ENCODE results near the gene CYP2E1. TPM values are rescaled to one million over a fixed set of nuclear protein-coding genes. Genes with fewer than 3 reads are reported as not detected.
"Not testable (repeated sequence)": the region's sequence is repeated elsewhere in the genome, so short reads cannot be mapped to it uniquely, and the experiment has no call there.

The CYP2E1 gene
- total and polyA plus RNA-seq, 2 experiments from 2014 or later: 0.31 TPM; not detected in 1

GRCh38 chr10:133516057-133516456 is 11.1 kb upstream of the CYP2E1 start:
- no peak for DNase-seq
- Histone ChIP-seq H3K9me3 (ENCODE audit: low read depth) (no peaks in the 10 kb centered on the region), H2AFZ (no peak overlapping the region), H3K4me3 (no peak overlapping the region), H3K4me2 (ENCODE audit: unreplicated experiment) (no peak overlapping the region), H3K9me2 (ENCODE audit: insufficient read depth) (no peaks in the 10 kb centered on the region), H3K4me1 (ENCODE audit: insufficient read depth) (no peaks in the 10 kb centered on the region), H4K20me1 (ENCODE audit: insufficient read depth) (no peaks in the 10 kb centered on the region), H3K79me2 (ENCODE audit: insufficient read depth) (no peaks in the 10 kb centered on the region), H3K9ac (no peak overlapping the region), H3K36me3 (ENCODE audit: low read depth) (no peaks in the 10 kb centered on the region), H3K27ac (no peak overlapping the region), H3F3A (ENCODE audit: insufficient read depth) (no peaks in the 10 kb centered on the region), H3K27me3 (replicated peaks; ENCODE audit: insufficient read depth) (peaks cover 4% of the 10 kb centered on the region; the same call in 1 of the 2 replicates)
- WGBS, 2 experiments (ENCODE audit: low coverage in 1 of 2, low lambda C conversion rate in 2 of 2, missing lambda C conversion rate in 2 of 2): 3 to 9% methylated on average over 4 of the region's 4 CpGs
- in situ Hi-C loops (cut with MboI): no loop called here
- TF ChIP-seq EZH2 (IDR thresholded peaks at IDR 0.05; ENCODE audit: insufficient read depth, poor library complexity, severe bottlenecking) (no peak), EZH2phosphoT487 (IDR thresholded peaks at IDR 0.05; ENCODE audit: insufficient read depth, low read depth) (no peak)

GRCh38 chr10:133518517-133518916 is 8.6 kb upstream of the CYP2E1 start:
- H4K20me1 ChIP-seq (ENCODE audit: insufficient read depth); H3K9me3 ChIP-seq (ENCODE audit: low read depth); DNase-seq; H3K4me2 ChIP-seq (ENCODE audit: unreplicated experiment); in situ Hi-C loops (cut with MboI); H3F3A ChIP-seq (ENCODE audit: insufficient read depth); H3K27me3 ChIP-seq (replicated peaks; ENCODE audit: insufficient read depth); H3K9me2 ChIP-seq (ENCODE audit: insufficient read depth); H3K36me3 ChIP-seq (ENCODE audit: low read depth); H3K9ac ChIP-seq; H3K79me2 ChIP-seq (ENCODE audit: insufficient read depth); H3K4me1 ChIP-seq (ENCODE audit: insufficient read depth); H2AFZ ChIP-seq; H3K27ac ChIP-seq; H3K4me3 ChIP-seq: not testable (repeated sequence)
- WGBS, 2 experiments (ENCODE audit: low coverage in 1 of 2, low lambda C conversion rate in 2 of 2, missing lambda C conversion rate in 2 of 2): 55 to 56% methylated on average over 5 of the region's 5 CpGs

DNA sequence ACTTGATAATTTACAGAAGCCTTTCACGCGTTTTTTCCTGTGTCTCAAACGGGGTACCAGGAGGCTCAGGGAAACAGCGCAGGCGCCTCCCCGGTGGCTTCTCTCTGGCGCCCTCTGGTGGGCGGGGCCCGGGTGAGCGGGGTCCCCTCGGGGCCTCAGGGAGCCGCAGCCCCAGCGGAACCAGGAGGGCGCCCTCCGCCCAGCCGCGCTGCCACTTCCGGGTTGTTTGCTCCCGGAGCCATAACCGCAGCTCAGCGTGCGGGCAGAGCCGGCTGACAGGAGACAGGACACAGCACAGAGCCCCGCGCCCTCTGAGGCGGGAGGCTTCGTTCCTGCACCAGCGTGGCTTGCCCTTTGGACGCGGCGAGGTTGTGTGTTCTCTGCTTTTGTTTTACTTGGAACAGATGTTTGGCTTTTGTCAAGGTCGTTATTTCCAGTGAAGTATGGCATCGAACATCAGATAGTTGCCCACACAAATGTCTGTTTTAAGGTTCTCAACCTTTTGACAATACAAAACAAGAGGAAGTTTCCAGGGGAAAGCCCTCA is 6.9 kb upstream of the CYP2E1 start:
- TF ChIP-seq EZH2 (IDR thresholded peaks at IDR 0.05; ENCODE audit: insufficient read depth, poor library complexity, severe bottlenecking) (no peak), EZH2phosphoT487 (IDR thresholded peaks at IDR 0.05; ENCODE audit: insufficient read depth, low read depth) (no peak)
- Histone ChIP-seq H3K4me3 (peak overlapping the region; percentile 75), H2AFZ (peak overlapping the region; percentile 94), H3K4me2 (ENCODE audit: unreplicated experiment) (peak overlapping the region; percentile 76), H3F3A (ENCODE audit: insufficient read depth) (no peaks in the 10 kb centered on the region), H3K9me2 (ENCODE audit: insufficient read depth) (no peaks in the 10 kb centered on the region), H3K4me1 (ENCODE audit: insufficient read depth) (no peaks in the 10 kb centered on the region), H3K79me2 (ENCODE audit: insufficient read depth) (no peaks in the 10 kb centered on the region), H4K20me1 (ENCODE audit: insufficient read depth) (no peaks in the 10 kb centered on the region), H3K9me3 (ENCODE audit: low read depth) (no peaks in the 10 kb centered on the region), H3K27me3 (replicated peaks; ENCODE audit: insufficient read depth) (peaks cover 4% of the 10 kb centered on the region; the same call in 1 of the 2 replicates), H3K36me3 (ENCODE audit: low read depth) (no peaks in the 10 kb centered on the region), H3K9ac (peak overlapping the region; percentile 69), H3K27ac (no peak overlapping the region)
- in situ Hi-C loops (cut with MboI): no loop called here
- WGBS, 2 experiments (ENCODE audit: low coverage in 1 of 2, low lambda C conversion rate in 2 of 2, missing lambda C conversion rate in 2 of 2): 2 to 3% methylated on average over 32 to 33 of the region's 33 CpGs
- peak; percentile 82 for DNase-seq

- H3K27ac ChIP-seq: no peak overlapping the region
- H3K9ac ChIP-seq: no peak overlapping the region
- WGBS, 2 experiments (ENCODE audit: low coverage in 1 of 2, low lambda C conversion rate in 2 of 2, missing lambda C conversion rate in 2 of 2): 66 to 68% methylated on average over 9 of the region's 9 CpGs
- no peak for DNase-seq
- H3K4me3 ChIP-seq: no peak overlapping the region
- in situ Hi-C loops (cut with MboI): no loop called here
- H2AFZ ChIP-seq: no peak overlapping the region
- H4K20me1 ChIP-seq (ENCODE audit: insufficient read depth): no peaks in the 10 kb centered on the region
- H3K36me3 ChIP-seq (ENCODE audit: low read depth): no peaks in the 10 kb centered on the region
- H3K9me3 ChIP-seq (ENCODE audit: low read depth): no peaks in the 10 kb centered on the region
- no peaks in the 10 kb centered on the region for H3F3A ChIP-seq (ENCODE audit: insufficient read depth)
- H3K27me3 ChIP-seq (replicated peaks; ENCODE audit: insufficient read depth): peaks cover 15% of the 10 kb centered on the region; the same call in 1 of the 2 replicates
- TF ChIP-seq EZH2 (IDR thresholded peaks at IDR 0.05; ENCODE audit: insufficient read depth, poor library complexity, severe bottlenecking) (no peak), EZH2phosphoT487 (IDR thresholded peaks at IDR 0.05; ENCODE audit: insufficient read depth, low read depth) (no peak)
- H3K79me2 ChIP-seq (ENCODE audit: insufficient read depth): no peaks in the 10 kb centered on the region
- H3K4me1 ChIP-seq (ENCODE audit: insufficient read depth): no peaks in the 10 kb centered on the region
- H3K4me2 ChIP-seq (ENCODE audit: unreplicated experiment): no peak overlapping the region
- H3K9me2 ChIP-seq (ENCODE audit: insufficient read depth): no peaks in the 10 kb centered on the region
Observed at GRCh38 chr10:133523631-133524203, 3.4 kb upstream of the CYP2E1 start.

Measured in GM23248 (cell line).